HG02938 (cell line): ENCODE measurements around the gene HLA-DQB1.
"Not testable (repeated sequence)": the region's sequence is repeated elsewhere in the genome, so short reads cannot be mapped to it uniquely, and the experiment has no call there.

Experiments used
- ATAC-seq: cut with Tn5 transposase; IDR thresholded peaks from one replicate; pipeline ENCODE4 v1.9.1; 2021; ENCODE audit warnings: mild to moderate bottlenecking, moderate library complexity; ENCODE audit not compliant: unreplicated experiment

Gene HLA-DQB1

DNA sequence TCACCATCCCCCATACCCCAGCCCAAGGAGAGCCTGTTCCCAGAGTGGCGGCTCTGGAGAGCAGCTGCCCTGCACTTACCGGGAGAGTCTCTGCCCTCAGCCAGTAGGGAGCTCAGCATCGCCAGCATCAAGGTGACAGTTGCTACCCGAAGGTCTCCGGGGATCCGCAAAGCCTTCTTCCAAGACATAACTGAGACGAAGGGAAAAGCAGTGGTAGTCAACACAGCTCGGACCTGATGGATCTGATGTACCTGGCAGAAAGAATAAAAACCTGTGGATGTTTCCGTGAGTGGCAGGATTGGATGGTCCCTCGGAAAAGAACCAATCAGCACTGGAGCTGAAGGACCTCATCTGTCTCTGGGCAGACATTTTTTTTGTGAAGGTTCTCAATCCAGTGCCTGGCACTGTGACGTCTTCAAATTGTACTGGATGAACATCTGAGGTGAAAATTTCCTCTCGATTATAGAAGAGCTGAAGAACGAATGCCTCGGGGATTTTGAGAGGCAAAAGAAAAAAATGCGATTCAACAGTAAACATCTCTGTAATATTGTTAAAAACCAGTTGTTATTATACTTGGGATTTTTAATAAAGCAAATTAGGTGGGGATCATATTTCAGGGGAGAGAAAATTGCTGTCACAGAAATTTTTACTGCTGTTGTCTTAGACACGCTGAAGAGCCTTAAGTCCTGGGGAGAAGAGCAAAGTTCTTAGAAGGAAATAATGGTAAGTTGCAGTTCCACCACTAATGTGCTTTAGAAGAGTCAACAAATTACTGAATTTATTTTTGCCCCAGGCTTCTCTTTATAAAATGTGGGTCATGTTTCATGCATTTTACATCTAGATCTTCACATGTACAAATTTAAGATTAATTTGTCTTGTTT is at the start of gene HLA-DQB1:
Gene HLA-DQB1, minus strand, starts transcription at position 238 of the 881 bp plus-strand sequence. Its CDS starts 50 bp downstream, at position 188.
- ATAC-seq = peak; percentile 47

DNA sequence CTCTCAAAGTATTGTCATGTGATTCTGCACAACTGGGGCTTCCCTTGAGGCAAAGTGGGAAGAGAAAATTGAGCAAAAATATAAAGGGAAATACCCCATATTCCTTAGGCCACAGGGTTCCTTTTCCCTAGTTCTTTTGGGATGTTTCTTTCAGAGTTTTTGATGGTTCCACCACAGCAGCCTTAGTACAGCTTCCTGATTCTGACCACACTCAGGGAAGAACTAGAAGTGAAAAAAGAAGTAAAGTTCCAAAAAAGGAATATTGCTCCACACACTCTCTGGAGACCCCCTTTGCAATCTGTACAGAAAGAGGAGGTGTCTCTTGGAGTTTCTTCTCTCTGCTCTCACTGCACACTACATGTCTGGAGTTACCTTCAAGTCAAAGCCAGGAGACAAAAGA is 46.8 kb upstream of the HLA-DQB1 start:
- no peak for ATAC-seq

DNA sequence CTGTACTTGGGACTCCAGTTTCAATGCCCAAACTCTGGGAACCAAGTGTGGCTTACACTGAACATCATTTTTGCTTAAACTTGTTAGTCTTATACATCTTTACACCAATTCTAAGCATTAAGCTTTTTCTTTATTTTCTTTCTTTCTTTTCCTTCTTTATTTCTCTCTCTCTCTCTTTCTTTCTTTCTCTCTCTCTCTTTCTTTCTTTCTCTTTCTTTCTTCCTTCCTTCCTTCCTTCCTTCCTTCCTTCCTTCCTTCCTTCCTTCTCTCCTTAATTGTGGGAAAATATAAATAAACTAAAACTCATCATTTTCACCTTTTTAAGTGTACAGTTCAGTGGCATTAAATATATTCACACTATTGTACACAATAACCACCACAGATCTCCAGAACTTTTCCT is 43.2 kb upstream of the HLA-DQB1 start:
- no peak for ATAC-seq

DNA sequence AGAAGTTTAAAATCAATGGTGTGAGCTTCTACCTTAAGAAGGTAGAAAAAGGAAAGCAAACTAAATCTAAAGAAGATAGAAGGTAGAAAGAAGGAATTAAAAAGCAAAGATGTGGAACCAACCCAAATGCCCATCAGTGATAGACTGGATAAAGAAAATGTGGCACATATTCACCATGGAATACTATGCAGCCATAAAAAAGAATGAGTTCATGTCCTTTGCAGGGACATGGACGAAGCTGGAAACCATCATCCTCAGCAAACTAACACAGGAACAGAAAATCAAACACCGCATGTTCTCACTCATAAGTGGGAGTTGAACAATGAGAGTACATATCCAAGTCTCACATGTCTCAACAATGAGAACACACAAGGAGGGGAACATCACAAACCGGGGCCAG is 38.7 kb upstream of the HLA-DQB1 start:
- ATAC-seq = not testable (repeated sequence)

DNA sequence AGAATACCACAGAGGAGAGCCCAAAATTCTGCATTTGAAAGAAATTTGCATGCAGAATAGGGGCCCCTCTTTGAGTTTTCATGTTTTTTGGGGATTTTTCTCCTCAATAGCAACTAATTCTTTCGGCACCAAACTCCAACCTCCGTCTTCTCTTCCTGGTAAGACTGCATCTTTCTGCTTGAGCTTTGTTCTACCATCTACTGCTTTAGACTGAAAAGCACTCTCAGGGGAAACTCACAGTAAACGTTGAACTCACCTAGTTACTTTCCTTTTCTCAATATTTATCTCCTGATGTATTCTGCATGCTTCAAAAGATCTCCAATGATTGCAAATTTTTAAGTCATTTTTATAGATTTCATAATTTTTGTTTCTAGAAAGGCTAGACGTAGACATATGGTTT is 36.9 kb upstream of the HLA-DQB1 start:
- no peak for ATAC-seq

DNA sequence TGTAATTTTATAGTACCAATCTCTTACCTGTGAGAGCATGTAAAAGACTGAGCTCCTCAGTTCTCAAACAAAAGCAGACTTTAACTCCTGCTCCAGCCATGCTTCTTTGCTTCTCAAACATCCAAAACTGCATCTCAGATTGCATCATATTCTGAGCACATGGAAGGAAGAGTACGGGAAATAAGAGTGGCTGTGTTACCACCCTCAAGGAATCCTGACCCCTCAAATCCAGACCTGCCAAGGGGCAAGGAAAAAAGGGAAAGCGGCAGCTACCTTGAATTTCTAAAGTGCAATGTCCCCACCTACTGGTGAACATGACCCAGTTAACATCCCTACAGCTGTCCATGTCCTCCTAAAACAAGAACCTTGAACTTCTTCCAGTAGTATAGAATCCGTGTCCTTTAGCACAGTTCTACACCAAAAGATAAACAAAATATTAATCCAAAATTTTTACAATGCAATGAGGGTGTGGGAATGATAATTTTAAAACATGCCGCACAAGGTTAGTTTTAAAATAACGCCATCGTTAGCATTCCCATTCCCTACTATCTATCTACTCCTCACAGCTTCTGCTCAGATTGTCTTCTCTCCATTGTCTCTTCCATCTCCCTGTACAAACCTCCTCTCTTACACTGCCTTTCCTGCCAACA is 34.1 kb upstream of the HLA-DQB1 start:
- ATAC-seq = no peak

DNA sequence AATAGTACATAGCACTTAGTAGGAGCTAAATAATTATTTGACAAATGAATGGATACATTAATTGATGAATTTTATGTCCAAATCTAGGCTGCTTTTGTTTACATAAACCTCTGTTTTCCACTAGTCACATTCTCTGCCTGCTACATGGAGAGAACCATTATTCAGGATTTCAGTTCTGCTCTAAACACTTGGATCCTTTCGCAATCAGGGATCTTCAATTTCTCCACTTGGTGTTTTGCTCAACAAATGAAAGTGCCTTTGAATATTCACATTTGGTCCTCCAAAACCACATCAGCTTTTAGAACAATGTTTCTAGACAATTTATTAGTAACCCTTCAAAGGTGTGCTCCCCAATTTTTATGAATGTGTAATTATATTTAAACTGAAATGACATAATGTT is 30.6 kb upstream of the HLA-DQB1 start:
- no peak for ATAC-seq

DNA sequence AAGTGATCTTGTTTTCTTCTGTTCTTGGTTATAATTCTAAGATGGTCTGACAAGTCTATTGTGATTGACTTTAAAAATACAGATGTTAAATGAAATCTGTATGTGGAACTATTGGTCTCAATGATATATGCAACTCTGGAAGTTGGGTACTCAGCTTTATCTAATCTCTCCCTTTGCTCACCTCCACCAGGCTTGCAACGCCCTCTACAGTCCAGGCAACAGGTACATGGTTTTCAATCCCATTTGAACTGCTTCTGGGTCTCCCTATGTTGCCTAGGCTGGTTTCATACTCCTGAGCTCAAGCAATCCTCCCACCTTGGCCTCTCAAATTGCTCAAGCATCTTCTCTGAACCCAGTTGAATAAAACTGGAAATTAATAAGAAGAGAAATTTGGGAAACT is 25.6 kb upstream of the HLA-DQB1 start:
- ATAC-seq = no peak

DNA sequence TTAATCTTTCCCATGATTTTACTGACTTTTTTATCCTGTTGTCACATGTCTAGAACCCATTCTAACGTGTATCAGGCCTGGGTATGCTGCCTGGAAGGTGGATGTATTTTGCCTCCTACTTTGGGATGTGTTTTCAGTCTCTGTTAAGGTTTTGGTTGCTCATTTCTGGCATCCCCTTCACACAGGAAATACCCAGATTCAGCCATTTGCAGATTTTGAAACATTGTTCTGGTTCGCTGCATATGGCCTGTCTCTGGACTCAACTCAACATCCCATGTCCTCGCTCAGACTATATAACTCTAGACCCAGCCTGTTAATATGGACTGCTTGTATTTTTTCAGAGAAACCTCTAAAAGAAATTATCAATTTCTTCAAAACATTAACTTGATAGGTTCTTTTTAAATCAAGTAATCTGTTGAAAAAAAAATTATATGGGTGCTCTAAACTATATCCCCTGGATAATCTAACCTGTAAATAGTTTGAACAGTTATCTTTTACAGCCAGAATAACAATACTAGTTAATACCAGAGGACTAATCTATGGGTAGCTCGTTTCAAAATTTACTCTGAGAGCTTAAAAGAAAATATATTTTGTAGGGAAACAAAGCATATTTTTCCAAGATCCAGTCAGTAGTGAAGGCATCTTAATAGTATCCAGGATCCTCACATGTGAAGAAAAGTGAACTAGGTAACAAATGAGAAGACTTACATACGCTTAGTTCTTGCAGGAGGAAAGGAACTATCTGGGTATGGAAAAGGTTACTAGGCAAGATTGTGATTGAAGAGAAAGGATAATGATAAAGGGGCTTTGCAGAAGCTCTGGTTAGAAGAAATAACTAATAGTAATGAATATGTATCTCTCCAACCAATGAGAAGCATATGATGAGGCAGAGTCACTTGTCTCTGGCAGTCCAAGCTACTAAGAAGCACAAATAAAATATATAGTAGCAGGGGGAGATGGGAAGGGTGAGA is 23.4 kb upstream of the HLA-DQB1 start:
- no peak for ATAC-seq

DNA sequence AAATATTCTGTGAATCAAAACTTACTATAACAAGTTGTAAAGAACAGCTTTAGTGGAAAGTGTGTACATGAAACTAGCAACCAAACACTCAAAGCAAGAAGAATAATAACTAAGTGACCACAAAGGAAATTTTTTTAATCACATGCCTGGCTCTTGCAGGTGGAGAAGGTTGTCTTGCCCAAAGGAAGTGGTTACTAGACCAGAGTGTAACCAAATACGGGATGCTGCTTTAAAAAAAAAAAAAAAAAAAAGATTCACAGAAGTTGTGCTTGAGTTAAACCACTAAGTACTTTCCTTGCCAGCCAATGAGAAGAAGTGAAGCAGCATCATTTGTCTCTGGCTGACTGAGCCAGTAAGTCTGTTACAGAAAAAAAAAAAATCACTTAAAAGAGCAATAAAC is 19.1 kb upstream of the HLA-DQB1 start:
- ATAC-seq = peak; percentile 71

DNA sequence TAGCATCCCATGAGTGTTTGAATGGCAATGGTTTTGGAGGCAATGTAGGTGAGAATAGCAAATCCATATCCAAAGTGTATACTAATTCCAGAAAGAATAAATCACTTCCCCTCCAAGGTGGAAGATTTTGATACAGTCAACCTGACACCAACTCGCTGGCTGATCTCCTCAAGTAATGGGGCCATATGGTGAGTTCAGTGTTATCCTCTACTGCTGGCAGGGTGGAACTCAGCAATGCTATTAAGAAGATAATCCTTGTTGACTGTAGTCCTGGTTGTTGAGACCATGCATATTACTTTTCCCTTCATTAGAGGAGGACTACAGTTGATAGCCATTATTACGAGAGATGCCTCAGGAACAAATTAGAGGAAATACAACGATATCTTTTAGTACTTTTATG is 17.8 kb upstream of the HLA-DQB1 start:
- ATAC-seq = no peak

DNA sequence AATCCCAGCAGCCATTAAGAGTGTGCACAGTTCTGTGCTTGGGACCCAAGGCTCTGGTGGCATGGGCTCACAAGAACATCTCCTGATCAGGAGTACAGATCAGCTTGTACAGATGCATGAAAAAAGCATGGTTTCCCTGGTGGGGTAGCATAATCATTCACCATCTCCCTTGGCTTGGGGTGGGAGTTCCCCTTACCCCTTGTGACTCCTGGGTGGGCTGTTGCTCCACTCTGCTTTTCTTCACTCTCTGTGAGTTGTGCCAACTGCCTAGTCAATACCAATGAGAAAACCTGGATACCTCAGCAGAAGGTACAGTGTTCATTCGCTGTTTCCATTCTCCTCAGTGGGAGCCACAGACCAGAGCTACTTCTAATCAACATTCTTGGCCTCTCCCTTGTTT is 13.6 kb upstream of the HLA-DQB1 start:
- no peak for ATAC-seq

DNA sequence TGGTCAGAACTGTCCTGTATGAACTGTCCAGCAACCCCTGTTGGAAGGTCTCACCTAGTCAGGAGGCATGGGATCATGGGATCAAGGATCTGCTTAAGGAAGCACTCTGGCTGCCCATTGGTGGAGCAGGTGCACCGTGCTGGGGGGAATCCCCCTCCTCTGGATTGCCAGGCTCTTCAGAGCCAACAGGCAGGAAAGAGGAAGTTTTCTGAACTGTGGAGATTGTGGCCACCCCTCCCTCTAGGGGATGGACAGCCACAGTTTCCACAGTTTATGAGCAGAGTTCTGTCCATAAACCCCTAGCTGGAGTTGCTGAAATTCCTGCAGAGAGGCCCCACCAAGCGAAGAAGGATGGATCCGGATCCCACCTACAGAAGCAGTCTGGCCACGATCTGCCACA is 13.0 kb upstream of the HLA-DQB1 start:
- ATAC-seq = no peak

DNA sequence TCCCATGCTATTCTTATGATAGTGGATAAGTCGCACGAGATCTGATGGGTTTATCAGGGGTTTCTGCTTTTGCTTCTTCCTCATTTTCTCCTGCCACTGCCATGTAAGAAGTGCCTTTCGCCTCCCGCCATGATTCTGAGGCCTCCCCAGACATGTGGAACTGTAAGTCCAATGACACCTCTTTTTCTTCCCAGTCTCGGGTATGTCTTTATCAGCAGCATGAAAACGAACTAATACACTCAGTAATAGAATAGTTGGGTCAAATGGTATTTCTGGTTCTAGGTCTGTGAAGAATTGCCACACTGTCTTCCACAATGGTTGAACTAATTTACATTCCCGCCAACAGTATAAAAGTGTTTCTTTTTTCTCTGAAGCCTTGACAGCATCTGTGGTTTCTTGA is 7.7 kb upstream of the HLA-DQB1 start:
- not testable (repeated sequence) for ATAC-seq

DNA sequence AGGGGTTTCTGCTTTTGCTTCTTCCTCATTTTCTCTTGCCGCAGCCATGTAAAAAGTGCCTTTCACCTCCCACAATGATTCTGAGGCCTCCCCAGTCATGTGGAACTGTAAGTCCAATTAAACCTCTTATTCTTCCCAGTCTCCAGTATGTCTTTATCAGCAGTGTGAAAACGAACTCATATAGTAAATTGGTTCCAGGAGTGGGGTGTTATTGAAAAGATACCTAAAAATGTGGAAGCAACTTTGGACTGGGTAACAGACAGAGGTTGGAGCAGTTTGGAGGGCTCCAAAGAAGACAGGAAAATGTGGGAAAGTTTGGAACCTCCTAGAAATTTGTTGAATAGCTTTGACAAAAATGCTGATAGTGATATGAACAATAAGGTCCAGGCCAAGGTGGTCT is 5.5 kb upstream of the HLA-DQB1 start:
- not testable (repeated sequence) for ATAC-seq

DNA sequence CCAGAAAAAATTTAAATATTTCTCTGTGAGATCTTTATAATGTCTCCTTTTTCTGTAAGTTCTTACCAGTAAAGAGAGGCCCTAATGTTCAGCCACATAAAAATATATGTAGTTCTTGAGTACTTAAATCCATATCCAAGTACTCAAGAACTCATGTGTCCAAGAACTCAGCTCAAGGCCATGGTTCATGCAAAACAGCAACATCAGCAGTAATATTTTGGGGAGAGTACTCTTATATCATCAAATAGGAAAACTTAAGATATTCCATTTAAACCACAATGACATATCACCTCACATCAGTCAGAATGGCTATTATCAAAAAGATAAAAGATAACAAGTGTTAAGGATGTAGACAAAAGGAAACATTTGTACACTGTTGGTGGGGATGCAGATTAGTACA is 3.4 kb upstream of the HLA-DQB1 start:
- no peak for ATAC-seq

DNA sequence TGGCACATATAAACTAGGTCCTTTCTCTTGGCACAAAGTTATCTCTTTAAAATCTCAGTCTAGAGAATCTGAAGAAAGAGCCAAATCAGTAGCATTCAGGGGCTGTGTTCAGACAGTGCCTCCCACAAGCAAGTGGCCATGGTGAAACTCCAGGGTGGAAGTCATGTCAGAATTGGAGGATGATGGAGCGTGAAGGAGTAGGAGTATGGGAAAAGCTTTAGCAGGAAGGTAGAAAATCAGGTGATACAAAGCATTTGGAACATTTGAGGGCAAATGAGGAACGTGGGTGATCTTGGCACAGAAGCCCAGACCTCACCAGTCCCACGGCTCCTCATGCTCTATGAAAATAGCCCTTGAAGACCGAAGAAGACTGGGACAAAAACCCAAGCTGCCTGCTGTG is 2.8 kb upstream of the HLA-DQB1 start:
- no peak for ATAC-seq

DNA sequence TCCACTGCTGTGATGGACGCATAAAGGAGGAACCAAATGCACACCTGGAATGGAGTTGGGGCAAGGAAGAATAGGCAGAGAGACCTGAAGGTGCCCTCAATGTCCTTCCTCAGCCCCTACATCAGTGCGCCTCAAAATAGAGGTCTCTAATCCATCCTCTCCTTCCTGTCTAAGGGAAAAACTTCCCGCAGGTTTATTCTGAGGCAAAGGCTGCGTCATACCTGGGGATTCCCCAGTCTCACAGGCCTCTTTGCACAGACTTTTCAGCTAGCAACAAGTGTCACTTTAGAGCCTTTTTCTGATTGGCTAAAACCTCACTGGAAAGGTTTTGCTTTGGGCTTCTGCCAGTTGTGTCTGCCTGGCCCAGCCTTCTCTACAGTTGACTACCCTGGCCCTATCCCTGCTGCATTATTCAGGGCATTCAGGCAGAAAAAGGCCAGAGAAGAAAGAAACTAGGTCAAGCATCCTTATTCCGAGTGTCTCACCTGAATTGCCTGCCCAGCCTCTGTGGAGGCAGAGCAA is 1.8 kb upstream of the HLA-DQB1 start:
- peak; percentile 75 for ATAC-seq

DNA sequence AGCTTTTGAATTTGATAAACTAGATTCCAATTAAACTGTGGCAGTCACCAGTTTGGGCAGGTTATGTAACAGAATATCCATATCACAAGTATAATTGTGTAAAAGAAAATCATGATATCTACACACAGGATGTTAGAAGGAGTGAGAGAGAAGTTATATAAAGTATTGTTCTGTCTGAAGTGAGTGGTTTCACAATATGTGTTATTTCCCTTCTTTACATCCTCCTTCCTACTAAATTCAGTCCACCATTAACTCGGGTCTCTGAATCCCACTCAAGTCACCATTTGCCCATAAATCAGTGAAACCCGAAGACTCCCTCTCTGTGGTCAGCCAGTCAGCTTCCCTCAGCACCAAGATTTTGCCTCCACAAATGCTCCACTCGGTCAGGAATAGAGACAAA is 796 bp downstream of the HLA-DQB1 start:
- no peak for ATAC-seq

DNA sequence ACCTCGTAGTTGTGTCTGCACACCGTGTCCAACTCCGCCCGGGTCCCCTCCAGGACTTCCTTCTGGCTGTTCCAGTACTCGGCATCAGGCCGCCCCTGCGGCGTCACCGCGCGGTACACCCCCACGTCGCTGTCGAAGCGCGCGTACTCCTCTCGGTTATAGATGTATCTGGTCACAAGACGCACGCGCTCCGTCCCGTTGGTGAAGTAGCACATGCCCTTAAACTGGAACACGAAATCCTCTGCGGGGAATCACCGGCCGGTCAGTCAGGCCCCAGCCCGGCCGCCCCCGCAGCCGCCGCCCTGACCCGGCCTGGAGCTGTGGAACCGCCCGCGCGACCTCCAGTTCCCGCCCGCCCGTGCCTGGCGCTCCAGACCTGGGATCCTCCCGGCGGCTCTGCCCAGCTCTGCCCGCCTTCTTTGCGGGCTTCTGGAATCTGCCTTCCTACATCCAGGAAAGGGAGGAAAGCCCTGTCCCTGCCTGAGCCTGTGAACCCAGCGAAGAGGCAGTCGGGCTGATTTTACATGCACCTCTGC is 1.6 kb downstream of the HLA-DQB1 start:
- no peak for ATAC-seq

DNA sequence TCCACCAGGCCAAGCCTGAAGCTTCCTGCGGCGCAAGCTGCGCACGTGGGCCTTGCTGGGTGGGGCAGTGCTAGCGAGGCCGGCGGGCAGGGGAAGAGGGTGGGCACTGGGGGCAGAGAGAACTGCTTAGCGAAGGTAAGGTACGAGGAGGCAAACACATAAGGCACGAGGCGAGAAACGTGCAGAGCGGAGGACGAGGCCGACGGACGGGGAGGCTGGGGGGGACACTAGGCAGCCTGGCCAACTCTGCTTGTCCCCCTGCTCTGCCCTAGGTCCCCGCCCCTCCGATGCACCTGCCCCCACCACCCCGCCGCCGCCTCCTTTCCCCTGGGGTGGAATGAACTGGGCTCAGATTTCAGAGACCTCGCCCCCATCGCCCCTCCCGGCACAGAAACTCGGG is 2.1 kb downstream of the HLA-DQB1 start:
- no peak for ATAC-seq
